ENCODE results near the gene OSBPL10.

GRCh38 chr3:31713816-31714215, 267.2 kb downstream of the OSBPL10 start:
- TF ChIP-seq CTCF (conservative IDR thresholded peaks at IDR 0.05; ENCODE audit: low read depth, low read length): no peak
- no peak for TF ChIP-seq EZH2phosphoT487 (IDR thresholded peaks at IDR 0.05; ENCODE audit: borderline replicate concordance, low read length)

Data from PC-3 (cell line).